ENCODE results near the gene GRK5.

GRK5 gene

DNA sequence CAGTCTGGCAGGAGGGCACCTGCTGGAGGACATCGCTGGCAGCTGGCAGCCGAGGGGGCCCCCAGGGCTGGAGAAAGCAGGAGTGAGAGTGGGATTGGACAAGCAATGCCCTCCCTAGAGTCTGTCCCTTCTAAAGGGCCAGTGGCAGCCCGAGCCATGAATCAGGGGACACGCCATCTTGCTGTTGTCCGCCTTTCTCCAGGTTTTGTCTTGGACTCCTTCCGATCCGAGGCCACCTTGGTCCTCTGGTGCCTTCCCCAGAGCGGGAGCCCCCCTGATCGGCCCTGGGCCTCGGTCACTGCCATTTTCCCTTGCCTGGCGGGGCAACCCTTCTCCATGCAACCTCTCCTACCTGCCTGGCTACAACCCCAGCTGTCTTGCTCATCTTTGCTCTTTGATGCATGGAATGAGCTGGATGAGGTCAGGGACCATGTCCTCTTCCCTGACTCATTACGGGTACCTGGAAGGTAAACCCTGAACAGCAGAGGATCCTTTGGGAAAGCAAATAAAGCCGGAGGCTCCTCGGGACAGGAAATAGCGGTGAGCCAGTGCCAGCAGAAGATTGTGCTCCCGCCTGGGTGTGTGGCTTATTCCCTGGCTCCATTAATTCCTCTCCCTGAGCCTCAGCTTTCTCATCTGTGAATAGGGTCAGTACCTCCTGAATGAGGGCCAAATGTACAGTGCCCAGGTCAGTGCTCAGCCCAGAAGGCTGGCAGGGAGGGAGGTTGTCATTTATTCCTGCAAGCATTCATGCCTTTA lies 112.0 kb downstream of the GRK5 start:
- Histone ChIP-seq H3K27me3 (ENCODE audit: insufficient read depth, low read length) (no peaks in the 10 kb centered on the region), H3K36me3 (ENCODE audit: insufficient read depth, low read length) (no peaks in the 10 kb centered on the region), H3K4me3 (ENCODE audit: low read length) (no peak overlapping the region), H2AFZ (ENCODE audit: low read depth, low read length) (no peak overlapping the region), H3K4me1 (ENCODE audit: insufficient read depth, low read length) (peaks cover 44% of the 10 kb centered on the region), H3K9me3 (ENCODE audit: low read length) (peaks cover 2% of the 10 kb centered on the region)

DNA sequence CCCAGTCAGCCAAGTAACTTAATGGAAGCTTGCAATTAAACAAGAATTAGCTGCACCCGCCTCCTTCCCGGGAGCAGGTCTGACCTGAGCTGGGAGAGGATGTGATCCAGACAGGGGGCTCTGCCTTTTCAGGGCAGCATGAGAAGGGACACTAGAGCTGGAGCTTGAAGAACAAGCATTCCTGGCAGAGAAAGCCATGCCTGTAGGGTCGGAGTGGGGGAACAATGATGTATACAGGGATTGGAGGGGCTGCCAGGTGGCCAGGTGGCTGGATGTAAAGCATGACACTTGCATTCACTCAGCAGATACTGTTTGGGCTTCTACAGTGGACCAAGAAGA lies 112.5 kb downstream of the GRK5 start:
- Histone ChIP-seq H3K9me3 (ENCODE audit: low read length) (peaks cover 2% of the 10 kb centered on the region), H3K36me3 (ENCODE audit: insufficient read depth, low read length) (no peaks in the 10 kb centered on the region), H3K4me1 (ENCODE audit: insufficient read depth, low read length) (peaks cover 43% of the 10 kb centered on the region), H3K27me3 (ENCODE audit: insufficient read depth, low read length) (no peaks in the 10 kb centered on the region), H3K4me3 (ENCODE audit: low read length) (no peak overlapping the region), H2AFZ (ENCODE audit: low read depth, low read length) (no peak overlapping the region)

DNA sequence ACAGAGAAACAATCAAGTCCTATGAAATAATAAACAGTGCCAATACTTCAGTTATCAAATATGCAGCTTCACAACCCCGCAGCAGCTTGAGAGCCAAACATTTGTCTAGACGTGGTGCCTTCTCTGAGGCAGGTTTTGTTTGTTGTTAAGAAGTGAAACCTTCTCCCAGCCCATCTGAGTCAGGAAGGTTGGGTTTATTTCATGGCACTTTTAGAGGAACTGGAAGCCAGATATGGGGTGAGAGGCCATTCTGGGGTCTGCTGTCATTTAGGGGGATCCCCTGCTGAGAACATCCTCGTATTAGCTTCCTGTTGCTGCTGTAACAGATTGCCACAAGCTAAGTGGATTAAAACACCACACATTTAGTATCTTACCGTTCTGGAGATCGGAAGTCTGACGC lies 113.6 kb downstream of the GRK5 start:
- H3K36me3 ChIP-seq (ENCODE audit: insufficient read depth, low read length), result no peaks in the 10 kb centered on the region
- peaks cover 2% of the 10 kb centered on the region for H3K9me3 ChIP-seq (ENCODE audit: low read length)
- H2AFZ ChIP-seq (ENCODE audit: low read depth, low read length), result no peak overlapping the region
- no peak overlapping the region for H3K4me3 ChIP-seq (ENCODE audit: low read length)
- peaks cover 32% of the 10 kb centered on the region for H3K4me1 ChIP-seq (ENCODE audit: insufficient read depth, low read length)
- H3K27me3 ChIP-seq (ENCODE audit: insufficient read depth, low read length), result no peaks in the 10 kb centered on the region

DNA sequence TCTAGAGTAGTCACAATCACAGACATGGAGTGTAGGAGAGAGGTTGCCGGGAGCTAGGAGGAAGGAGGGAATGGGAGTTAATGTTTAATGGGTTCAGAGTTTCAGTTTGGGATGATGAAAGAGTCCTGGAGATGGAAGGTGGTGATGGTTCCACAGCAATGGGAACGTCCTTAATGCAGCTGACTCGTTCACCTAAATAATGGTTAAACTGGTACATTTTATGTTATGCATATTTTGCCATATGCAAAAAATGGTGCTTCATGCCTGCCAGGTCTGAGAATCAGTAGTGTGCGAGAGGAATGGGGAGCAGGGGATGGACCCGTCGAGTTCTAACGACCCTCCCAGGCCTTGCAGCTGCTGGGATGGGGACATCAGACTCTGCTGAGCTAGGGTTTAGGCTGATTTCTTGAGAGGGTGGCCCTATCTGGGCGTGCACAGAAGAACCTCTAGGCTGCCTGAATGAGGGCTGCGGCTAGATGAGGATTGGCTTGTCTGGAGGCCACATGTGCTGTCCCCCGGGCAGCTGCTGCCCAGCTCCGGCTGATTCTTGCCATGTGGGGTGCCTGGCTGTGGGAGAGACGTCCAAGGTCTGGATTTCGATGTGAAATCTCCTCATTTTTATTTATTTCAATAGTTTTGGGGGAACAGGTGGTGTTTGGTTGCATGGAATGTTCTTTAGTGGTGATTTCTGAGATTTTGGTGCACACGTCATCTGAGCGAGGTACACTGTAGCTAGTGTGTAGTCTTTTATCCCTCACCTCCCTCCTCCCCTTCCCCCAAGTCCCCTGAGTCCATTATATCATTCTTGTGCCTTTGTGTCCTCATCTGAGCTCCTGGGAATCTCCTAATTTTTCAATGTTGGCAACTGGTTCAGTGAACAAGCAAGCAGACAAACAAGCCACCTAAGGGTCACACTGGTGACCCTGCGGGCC lies 116.0 kb downstream of the GRK5 start:
- H2AFZ ChIP-seq (ENCODE audit: low read depth, low read length), result no peak overlapping the region
- H3K9me3 ChIP-seq (ENCODE audit: low read length), result peaks cover 2% of the 10 kb centered on the region
- no peaks in the 10 kb centered on the region for H3K27me3 ChIP-seq (ENCODE audit: insufficient read depth, low read length)
- no peak overlapping the region for H3K4me3 ChIP-seq (ENCODE audit: low read length)
- H3K4me1 ChIP-seq (ENCODE audit: insufficient read depth, low read length), result peaks cover 8% of the 10 kb centered on the region
- no peaks in the 10 kb centered on the region for H3K36me3 ChIP-seq (ENCODE audit: insufficient read depth, low read length)

DNA sequence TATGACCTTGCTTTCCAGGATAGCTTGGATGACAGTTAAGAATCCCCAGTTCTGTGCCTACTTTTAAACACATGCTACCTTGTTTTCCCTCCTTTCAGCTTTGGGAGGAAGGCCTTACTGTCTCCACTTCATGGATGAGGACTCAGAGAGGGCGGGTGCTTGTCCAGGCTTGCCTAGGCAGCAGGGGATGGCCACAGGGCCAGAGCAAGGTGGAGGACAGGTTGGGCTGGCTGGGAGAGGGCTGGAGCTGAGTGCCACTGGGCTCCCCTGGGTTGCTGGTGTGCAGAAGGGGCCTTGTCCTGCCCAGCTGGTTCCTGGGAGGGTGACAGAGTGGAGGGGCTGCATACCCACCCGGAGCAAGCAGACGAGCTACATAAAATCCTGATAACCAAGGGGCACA lies 117.8 kb downstream of the GRK5 start:
- no peaks in the 10 kb centered on the region for H3K36me3 ChIP-seq (ENCODE audit: insufficient read depth, low read length)
- H2AFZ ChIP-seq (ENCODE audit: low read depth, low read length), result no peak overlapping the region
- no peaks in the 10 kb centered on the region for H3K27me3 ChIP-seq (ENCODE audit: insufficient read depth, low read length)
- no peaks in the 10 kb centered on the region for H3K4me1 ChIP-seq (ENCODE audit: insufficient read depth, low read length)
- H3K9me3 ChIP-seq (ENCODE audit: low read length), result peaks cover 2% of the 10 kb centered on the region
- no peak overlapping the region for H3K4me3 ChIP-seq (ENCODE audit: low read length)

DNA sequence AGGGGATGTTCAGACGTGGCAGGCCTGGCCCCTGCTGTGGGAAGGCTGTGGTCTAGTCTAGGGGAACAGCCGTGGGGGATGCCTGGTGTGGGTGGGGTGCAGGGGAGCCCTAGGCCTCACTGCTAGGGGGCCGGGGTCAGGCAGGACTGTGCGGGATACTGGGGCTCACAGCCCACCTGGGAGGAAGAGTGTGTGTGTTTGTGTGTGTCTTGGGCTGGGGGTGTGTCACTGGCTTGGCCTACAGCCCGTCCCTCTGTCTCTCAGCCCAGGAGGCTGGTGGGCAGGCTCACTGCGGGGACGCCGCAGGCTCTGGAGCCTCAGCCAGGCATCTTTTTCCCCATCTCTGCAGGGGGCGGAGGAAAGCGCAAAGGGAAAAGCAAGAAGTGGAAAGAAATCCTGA lies 118.8 kb downstream of the GRK5 start:
- Histone ChIP-seq H3K36me3 (ENCODE audit: insufficient read depth, low read length) (no peaks in the 10 kb centered on the region), H3K4me3 (ENCODE audit: low read length) (no peak overlapping the region), H3K27me3 (ENCODE audit: insufficient read depth, low read length) (no peaks in the 10 kb centered on the region), H3K4me1 (ENCODE audit: insufficient read depth, low read length) (no peaks in the 10 kb centered on the region), H3K9me3 (ENCODE audit: low read length) (peaks cover 2% of the 10 kb centered on the region), H2AFZ (ENCODE audit: low read depth, low read length) (no peak overlapping the region)

DNA sequence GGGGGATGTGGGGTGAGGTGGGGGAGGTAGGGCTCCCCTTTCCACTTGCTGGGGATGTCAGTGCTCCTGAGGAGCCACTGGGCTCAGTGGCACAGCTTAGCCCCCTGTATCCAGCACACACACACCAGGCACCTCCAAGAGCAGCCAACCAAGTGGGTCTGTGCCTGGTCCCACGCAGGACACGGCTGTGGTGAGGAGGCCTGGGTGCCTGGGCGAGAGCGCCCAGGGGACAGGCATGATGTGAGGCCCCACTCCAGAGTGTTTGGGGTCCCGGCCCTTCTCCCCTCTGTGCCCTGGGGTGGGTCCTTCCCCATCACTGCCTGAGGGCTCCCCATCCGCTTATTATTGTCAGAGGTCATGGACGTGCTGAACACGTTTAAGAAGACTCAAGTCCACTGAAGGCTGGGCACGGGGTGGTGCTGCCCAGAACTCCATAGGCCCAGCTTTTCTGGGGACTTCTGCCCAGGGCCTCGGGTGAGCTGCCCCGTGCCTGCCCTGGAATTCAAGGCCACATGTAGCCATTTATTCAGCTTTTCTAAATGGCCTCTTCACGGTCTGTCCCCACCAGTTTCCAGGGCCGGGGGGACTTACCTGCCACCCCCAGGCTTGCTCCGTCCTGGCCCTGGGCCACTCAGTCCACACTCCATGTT lies 119.8 kb downstream of the GRK5 start:
- Histone ChIP-seq H3K4me1 (ENCODE audit: insufficient read depth, low read length) (no peaks in the 10 kb centered on the region), H2AFZ (ENCODE audit: low read depth, low read length) (no peak overlapping the region)

DNA sequence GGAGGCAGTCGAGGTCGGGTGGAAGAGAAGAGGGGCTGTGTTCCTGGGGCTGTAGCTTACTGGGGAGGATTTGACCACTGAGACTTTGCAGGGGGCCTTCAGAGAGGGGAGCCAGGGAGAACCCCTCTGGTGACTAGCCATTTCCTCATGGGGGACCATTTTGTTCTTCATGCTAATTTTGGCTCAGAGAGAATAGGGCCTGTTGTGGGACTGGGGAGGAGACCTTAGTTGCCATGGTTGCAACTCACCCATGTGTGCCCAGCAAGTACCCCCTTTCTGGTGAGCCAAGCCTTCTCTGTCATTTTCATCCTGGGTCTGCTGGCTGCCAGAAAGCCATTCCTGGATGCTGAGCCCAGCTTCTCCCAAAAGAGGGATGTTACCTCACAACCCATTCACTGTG lies 120.9 kb downstream of the GRK5 start:
- Histone ChIP-seq H3K4me1 (ENCODE audit: insufficient read depth, low read length) (no peaks in the 10 kb centered on the region), H3K4me3 (ENCODE audit: low read length) (no peak overlapping the region), H3K9me3 (ENCODE audit: low read length) (no peaks in the 10 kb centered on the region), H2AFZ (ENCODE audit: low read depth, low read length) (no peak overlapping the region), H3K27me3 (ENCODE audit: insufficient read depth, low read length) (no peaks in the 10 kb centered on the region), H3K36me3 (ENCODE audit: insufficient read depth, low read length) (no peaks in the 10 kb centered on the region)

More for the DNA sequence above, 119.8 kb downstream of the GRK5 start:
- no peaks in the 10 kb centered on the region for H3K27me3 ChIP-seq (ENCODE audit: insufficient read depth, low read length)
- H3K9me3 ChIP-seq (ENCODE audit: low read length), result no peaks in the 10 kb centered on the region
- H3K4me3 ChIP-seq (ENCODE audit: low read length), result no peak overlapping the region
- H3K36me3 ChIP-seq (ENCODE audit: insufficient read depth, low read length), result no peaks in the 10 kb centered on the region

DNA sequence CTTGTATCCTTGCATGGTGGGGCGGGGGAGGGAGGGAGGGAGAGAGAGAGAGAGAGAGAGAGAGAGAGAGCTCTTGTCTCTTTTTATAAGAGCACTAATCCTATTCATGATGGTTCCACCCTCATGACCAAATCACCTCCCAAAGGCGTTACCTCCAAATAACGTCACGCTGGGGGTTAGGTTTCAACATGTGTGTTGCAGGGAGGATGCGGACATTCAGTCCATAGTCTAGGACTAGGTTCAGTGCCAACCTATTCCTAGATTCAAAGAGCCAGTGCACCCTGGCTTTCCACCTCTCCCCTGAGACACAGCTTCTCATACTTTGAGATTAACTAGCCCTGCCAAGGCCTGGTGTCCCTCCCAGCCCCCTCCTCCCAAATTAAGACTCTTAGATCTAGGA lies 123.0 kb downstream of the GRK5 start:
- H3K9me3 ChIP-seq (ENCODE audit: low read length), result no peaks in the 10 kb centered on the region
- no peak overlapping the region for H3K4me3 ChIP-seq (ENCODE audit: low read length)
- H2AFZ ChIP-seq (ENCODE audit: low read depth, low read length), result no peak overlapping the region
- H3K4me1 ChIP-seq (ENCODE audit: insufficient read depth, low read length), result no peaks in the 10 kb centered on the region
- H3K27me3 ChIP-seq (ENCODE audit: insufficient read depth, low read length), result no peaks in the 10 kb centered on the region
- H3K36me3 ChIP-seq (ENCODE audit: insufficient read depth, low read length), result no peaks in the 10 kb centered on the region

DNA sequence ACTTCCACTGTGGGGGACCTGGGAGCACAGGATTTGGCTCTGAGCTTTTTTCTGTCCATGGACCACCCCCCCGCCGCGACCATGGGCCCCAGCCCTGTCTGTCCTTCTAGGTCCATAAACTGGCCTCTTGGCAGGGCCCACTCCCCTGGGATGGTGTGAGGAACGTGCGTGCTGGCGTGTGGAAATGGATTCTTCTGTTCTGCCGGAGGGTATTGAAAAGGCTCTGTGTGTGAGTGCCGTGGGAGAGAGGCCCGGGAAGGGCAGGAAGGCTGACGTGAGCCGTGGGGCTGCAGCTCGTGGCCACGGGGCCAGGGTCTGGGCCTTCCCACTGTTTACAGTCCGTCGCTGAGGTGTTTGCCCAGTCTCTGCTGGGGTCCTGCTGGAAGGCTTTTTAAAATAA lies 123.7 kb downstream of the GRK5 start:
- no peaks in the 10 kb centered on the region for H3K9me3 ChIP-seq (ENCODE audit: low read length)
- no peak overlapping the region for H2AFZ ChIP-seq (ENCODE audit: low read depth, low read length)
- H3K4me1 ChIP-seq (ENCODE audit: insufficient read depth, low read length), result peaks cover 7% of the 10 kb centered on the region
- H3K4me3 ChIP-seq (ENCODE audit: low read length), result no peak overlapping the region
- H3K27me3 ChIP-seq (ENCODE audit: insufficient read depth, low read length), result no peaks in the 10 kb centered on the region
- H3K36me3 ChIP-seq (ENCODE audit: insufficient read depth, low read length), result no peaks in the 10 kb centered on the region

DNA sequence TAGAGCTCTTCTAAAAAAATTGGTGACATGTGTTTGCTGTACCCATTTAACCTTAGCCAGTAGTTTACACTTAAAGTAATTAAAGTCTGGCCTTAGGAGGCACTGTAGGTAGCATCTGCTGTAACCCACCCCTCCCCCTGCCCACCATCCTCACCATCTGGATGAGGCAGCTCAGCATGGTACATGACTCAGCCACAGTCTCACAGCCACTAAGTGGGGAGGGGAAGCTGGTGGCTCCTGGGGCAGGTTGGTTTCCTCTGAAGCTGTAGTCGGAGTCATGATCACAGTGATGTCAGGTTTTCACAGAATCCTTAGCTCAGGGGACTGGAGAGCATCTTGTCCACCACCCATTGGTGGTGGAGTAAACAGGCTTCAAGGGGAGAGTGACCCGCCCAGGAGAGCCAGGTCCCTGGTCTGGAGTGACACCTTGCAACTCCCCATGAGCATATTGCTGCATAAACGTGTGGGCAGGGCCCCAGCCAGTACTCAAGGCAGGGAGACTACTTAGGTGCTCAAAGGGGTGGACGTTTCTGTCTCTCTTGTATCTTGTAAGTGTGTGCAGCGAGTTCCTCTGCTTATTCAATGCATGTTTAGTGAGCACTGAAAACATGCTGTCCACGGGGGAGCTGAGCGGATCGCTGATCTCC lies 125.9 kb downstream of the GRK5 start:
- peaks cover 14% of the 10 kb centered on the region for H3K4me1 ChIP-seq (ENCODE audit: insufficient read depth, low read length)
- H2AFZ ChIP-seq (ENCODE audit: low read depth, low read length), result no peak overlapping the region
- H3K4me3 ChIP-seq (ENCODE audit: low read length), result no peak overlapping the region
- H3K27me3 ChIP-seq (ENCODE audit: insufficient read depth, low read length), result no peaks in the 10 kb centered on the region
- H3K9me3 ChIP-seq (ENCODE audit: low read length), result no peaks in the 10 kb centered on the region
- no peaks in the 10 kb centered on the region for H3K36me3 ChIP-seq (ENCODE audit: insufficient read depth, low read length)

DNA sequence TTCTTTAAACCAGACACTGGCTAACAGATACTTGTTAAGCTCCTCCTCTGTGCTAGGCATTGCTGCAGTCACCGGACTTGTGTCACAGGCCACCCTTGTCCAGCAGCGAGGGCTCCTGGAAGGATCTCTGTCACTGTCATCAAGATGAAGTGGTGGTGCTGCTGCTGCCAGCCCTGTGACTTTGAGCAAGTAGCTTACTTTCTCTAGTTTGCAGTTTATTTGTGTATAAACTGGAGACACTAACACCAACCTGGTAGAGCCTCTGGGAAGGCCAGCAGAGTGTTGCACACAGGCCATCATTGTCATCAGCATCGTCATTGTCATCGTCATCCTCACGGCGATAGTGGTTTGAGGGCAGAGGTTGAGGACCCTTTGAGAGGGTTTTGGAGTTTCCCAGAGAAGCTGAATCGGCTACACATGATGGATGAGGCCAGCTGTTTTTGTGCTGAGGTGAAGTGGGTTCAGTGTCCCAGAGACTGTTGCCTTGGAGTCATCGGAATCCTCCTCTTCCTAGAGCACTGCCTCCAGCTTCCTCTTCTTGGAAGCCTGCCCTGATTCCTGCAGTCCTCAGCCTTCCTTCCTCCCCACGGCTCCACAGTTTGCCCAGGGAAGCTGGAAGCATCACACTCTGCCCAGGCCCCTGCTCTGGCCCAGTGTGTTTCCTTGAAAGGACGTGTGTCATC lies 128.4 kb downstream of the GRK5 start:
- H3K4me3 ChIP-seq (ENCODE audit: low read length), result no peak overlapping the region

More for the DNA sequence above, 128.4 kb downstream of the GRK5 start:
- H3K36me3 ChIP-seq (ENCODE audit: insufficient read depth, low read length), result no peaks in the 10 kb centered on the region
- no peaks in the 10 kb centered on the region for H3K9me3 ChIP-seq (ENCODE audit: low read length)
- peaks cover 14% of the 10 kb centered on the region for H3K4me1 ChIP-seq (ENCODE audit: insufficient read depth, low read length)
- H2AFZ ChIP-seq (ENCODE audit: low read depth, low read length), result no peak overlapping the region
- H3K27me3 ChIP-seq (ENCODE audit: insufficient read depth, low read length), result no peaks in the 10 kb centered on the region
